ENCODE measurements around the gene SMAD6.
A peak's percentile ranks its signal among the peaks of the same experiment; 100 is the strongest.

Gene SMAD6

DNA sequence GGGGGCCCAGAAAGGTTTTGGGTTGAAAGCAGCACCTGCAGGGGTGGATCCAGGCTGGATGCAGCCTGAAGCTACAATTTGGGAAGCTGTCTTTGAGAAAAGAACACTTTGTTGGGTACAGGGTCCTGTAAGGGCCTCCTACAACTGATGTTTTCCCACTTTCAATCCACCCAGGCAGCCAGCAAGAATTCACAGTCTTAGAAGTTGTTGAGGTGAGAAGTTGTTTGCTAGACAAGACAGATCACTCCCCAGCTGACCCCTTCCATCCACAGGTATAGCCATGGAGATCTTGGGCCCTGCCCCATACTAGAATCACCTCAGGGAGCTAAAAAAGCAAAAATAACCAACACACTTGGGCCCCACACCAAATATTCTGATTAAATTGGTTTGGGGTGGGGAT is 10.3 kb upstream of the SMAD6 start:
- no peak overlapping the region for H3K4me3 ChIP-seq (ENCODE audit: low read depth, low read length)
- POLR2A ChIA-PET = no interaction called here
- DNase-seq (ENCODE audit: low read depth, low spot score) = no peak
- TF ChIP-seq, protein P1, sequence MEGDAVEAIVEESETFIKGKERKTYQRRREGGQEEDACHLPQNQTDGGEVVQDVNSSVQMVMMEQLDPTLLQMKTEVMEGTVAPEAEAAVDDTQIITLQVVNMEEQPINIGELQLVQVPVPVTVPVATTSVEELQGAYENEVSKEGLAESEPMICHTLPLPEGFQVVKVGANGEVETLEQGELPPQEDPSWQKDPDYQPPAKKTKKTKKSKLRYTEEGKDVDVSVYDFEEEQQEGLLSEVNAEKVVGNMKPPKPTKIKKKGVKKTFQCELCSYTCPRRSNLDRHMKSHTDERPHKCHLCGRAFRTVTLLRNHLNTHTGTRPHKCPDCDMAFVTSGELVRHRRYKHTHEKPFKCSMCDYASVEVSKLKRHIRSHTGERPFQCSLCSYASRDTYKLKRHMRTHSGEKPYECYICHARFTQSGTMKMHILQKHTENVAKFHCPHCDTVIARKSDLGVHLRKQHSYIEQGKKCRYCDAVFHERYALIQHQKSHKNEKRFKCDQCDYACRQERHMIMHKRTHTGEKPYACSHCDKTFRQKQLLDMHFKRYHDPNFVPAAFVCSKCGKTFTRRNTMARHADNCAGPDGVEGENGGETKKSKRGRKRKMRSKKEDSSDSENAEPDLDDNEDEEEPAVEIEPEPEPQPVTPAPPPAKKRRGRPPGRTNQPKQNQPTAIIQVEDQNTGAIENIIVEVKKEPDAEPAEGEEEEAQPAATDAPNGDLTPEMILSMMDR (IDR thresholded peaks at IDR 0.05; ENCODE audit: insufficient read depth, low read length, missing control alignments) = no peak
- CTCF ChIA-PET = interaction anchor here (0.7 to 9.3 kb wide), 3 partner anchors 6 to 161 kb away, joined by 3 to 95 read pairs (median 3); no protein-coding TSS in a partner anchor

DNA sequence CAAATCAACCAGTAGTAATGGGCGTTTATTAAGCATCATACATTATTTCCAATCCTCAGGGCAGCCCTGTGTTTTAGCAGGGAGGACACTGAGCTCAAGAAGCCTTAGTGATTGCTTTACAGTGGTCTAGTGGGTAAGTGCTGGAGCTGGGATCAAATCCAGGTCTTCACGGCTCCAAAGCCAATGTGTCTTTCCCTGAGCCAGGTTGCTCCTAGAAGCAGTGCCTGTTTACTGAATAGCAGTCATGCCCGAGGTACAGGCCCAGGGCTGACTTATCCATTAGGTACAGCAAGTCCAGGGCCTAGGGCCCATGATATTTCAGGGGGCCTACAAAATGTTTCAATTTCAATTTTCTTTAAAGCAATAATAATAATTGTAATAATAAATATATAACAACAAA is 9.6 kb upstream of the SMAD6 start:
- no peak for DNase-seq (ENCODE audit: low read depth, low spot score)
- no peak overlapping the region for H3K4me3 ChIP-seq (ENCODE audit: low read depth, low read length)
- ChIA-PET CTCF (interaction anchor here (0.7 to 1.3 kb wide), 2 partner anchors 74 to 160 kb away, joined by 3 read pairs; no protein-coding TSS in a partner anchor), POLR2A (no interaction called here)
- TF ChIP-seq, protein P1 (IDR thresholded peaks at IDR 0.05; ENCODE audit: insufficient read depth, low read length, missing control alignments) = no peak

DNA sequence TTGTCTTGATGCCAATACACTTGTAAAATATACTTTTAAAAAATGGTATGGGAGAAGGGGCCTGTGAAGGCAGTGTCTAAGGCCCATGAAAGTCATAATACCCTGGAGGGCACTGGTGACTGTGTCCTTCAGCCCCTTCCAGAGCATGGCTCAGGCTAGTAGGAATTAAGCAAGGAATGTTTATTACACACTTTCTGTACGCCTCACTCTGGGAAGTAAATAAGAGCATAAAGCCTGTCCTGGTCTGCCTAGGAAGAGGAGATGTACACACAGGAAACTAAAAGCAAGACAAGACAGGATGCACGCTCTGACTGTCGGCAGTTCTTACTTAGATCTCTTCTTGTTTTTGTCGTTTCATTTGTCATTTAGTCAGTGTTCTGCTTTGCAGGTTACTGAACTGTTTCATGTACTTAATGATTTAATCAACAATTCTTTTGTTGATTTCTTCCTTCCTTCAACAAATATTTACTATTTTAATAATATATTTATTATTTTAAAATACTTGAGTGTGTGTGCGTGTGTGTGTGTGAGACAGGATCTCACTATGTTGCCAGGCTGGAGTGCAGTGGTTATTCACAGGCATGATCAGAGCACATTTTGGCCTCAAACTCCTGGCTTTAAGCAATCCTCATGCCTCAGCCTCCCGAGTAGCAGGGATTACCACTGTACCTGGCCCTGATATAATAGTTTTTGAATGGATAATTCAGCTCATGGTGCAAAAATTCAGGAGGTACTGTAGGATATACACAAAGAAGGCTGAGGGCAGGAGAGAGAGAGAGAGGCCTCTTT is 9.0 kb upstream of the SMAD6 start:
- CTCF ChIA-PET = interaction anchor here (0.7 to 3.0 kb wide), 6 partner anchors 10 to 159 kb away, joined by 3 to 12 read pairs (median 4); no protein-coding TSS in a partner anchor
- POLR2A ChIA-PET = no interaction called here

DNA sequence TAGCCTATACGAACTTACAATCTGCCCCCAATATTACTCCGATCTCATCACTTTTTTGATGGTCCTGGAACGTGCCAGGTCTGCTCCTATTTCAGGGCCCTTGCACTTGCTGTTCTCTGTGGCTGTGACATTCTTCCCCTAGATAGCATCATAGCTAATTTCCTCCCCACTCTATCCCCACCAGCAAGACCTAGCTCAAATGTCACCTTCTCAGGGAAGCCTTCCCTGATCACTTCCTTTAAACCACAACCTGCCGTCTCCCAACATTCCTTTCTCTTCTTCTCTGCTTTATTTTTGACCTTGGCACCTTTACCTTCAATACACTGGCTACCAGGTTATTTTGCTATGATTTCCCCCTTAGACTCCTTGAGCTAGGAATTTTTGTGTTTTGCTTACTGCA is 5.3 kb upstream of the SMAD6 start:
- POLR2A ChIA-PET = no interaction called here
- no peak for DNase-seq (ENCODE audit: low read depth, low spot score)
- CTCF ChIA-PET = interaction anchor here (0.9 to 19.8 kb wide), 9 partner anchors 10 to 166 kb away, joined by 3 to 234 read pairs (median 6); no protein-coding TSS in a partner anchor
- no peak overlapping the region for H3K4me3 ChIP-seq (ENCODE audit: low read depth, low read length)
- TF ChIP-seq, protein P1 (IDR thresholded peaks at IDR 0.05; ENCODE audit: insufficient read depth, low read length, missing control alignments) = no peak

More for the DNA sequence above, 9.0 kb upstream of the SMAD6 start:
- H3K4me3 ChIP-seq (ENCODE audit: low read depth, low read length) = no peak overlapping the region
- no peak for DNase-seq (ENCODE audit: low read depth, low spot score)
- TF ChIP-seq, protein P1 (IDR thresholded peaks at IDR 0.05; ENCODE audit: insufficient read depth, low read length, missing control alignments) = no peak

DNA sequence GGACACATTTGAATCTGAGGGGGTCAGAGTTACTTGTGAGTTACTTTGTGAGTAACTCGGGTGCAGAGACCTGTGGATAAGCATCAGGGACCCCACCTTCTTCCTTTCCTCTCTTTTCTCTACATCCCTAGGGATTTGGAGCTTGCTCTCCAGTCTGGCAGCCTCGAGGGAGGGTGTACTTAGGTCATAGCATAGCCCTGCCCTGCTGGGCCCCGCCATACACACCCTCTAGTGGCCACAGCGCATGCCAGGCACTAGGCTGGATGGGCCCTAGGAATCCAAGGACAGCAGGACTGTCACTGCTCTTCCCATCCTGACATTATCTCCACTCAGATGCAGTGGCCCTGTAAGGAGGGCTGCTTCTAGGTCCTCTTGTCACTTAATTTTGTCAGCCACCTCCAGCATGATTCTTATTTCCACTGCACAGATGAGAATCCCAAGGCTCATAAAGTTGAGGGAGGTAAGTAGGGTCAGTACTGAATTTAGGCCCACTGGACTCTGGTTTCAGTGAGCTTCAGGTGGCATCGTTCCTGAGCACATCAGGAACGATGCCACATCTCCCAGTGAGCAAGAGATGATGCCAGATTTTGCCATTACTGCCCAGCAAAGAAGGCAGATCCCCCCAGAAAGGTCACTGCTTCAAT is 3.6 kb upstream of the SMAD6 start:
- TF ChIP-seq, protein P1 (IDR thresholded peaks at IDR 0.05; ENCODE audit: insufficient read depth, low read length, missing control alignments) = peak; percentile 96
- no peak for DNase-seq (ENCODE audit: low read depth, low spot score)
- H3K4me3 ChIP-seq (ENCODE audit: low read depth, low read length) = no peak overlapping the region
- ChIA-PET CTCF (interaction anchor here (0.6 to 19.8 kb wide), 31 partner anchors 11 to 176 kb away, joined by 3 to 234 read pairs (median 3); no protein-coding TSS in a partner anchor), POLR2A (interaction anchor here (0.7 kb wide), 1 partner anchor 154 kb away, joined by 3 read pairs; no protein-coding TSS in a partner anchor)

DNA sequence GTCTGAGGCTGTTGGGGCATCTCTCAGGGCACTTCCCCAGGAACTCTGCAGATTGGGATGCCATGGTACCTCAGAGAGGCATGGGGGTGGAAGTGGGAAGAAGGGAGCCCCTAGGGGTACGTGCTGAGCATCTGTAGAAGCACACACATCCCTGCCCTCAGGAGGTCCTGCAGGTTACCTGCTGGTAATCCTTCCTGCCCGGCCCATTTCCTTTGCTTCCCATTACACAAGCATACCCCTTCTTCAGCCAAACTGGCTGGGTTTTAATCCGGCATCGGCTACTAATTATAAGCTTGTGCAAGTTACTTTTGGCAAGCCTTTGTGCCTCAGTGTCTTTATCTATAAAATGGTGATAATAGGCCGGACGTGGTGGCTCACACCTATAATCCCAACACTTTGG is 3.1 kb upstream of the SMAD6 start:
- no peak overlapping the region for H3K4me3 ChIP-seq (ENCODE audit: low read depth, low read length)
- TF ChIP-seq, protein P1 (IDR thresholded peaks at IDR 0.05; ENCODE audit: insufficient read depth, low read length, missing control alignments) = no peak
- ChIA-PET POLR2A (no interaction called here), CTCF (interaction anchor here (0.9 to 19.8 kb wide), 26 partner anchors 11 to 201 kb away, joined by 3 to 234 read pairs (median 3); partner anchors contain the start of gene SNAPC5)
- no peak for DNase-seq (ENCODE audit: low read depth, low spot score)

Data from AG04449 (cell line).